Stimulated activated CD8-positive, alpha-beta memory T cell treated with anti-CD3 and anti-CD28 coated beads, Interleukin-12 subunit alpha, Interleukin-12 subunit beta, amount 100 ng/mL, for 4 hours (primary cell): ENCODE results near the gene CD79B.
"Not testable (repeated sequence)": the region's sequence is repeated elsewhere in the genome, so short reads cannot be mapped to it uniquely, and the experiment has no call there.

Source experiments
- DNase-seq: peaks from one replicate; pipeline ENCODE4 v3.0.0-alpha.2; 2020; ENCODE audit warnings: low read depth

The CD79B gene

DNA sequence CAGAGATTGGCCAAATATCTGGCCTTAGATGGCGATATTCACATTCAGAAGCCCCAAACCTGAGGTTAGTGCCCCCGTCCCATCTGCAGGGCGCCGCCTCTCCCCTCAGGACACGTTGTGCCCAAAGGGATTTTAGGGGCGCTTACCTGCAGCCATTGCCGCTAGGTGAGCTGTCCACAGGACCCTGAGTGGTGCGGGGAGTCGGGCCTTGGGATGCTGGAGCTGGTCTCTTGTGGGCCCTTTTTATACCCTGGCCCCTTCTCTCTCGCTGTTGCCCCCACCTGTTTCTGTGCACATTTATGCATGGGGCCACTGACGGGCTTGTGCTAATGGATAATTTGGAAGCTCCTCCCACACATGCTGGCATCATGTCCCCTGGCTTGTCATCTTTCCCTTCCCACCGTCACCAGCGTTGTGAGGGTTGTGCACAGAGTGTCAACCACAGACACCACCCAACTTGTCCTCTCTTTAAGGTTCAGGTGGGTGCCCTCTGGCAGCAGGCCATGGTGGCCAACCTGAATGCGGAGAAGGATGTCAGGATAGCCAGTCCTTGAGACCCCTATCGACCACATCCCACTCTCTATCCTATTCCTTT lies 21.0 kb downstream of the CD79B start, which contains the start of gene CSHL1:
Gene CSHL1, minus strand, starts transcription at position 218 of the 595 bp plus-strand sequence. Its CDS starts 62 bp downstream, at position 156.
- no peak for DNase-seq

DNA sequence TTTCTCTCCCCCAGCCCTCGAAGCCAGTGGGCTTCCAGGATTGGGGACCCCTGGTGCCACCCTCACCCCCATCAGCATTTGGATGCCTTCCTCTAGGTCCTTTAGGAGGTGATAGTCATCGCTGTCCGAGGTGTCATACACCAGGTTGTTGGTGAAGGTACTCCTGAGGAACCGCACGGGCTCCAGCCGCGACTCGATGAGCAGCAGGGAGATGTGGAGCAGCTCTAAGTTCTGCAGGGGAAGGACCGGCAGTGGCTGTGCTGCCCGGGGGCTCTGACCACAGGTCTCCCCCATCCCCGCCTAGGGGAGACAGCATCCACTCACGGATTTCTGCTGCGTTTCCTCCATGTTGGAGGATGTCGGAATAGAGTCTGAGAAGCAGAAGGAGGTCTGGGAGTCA lies 22.0 kb downstream of the CD79B start:
- DNase-seq = no peak

DNA sequence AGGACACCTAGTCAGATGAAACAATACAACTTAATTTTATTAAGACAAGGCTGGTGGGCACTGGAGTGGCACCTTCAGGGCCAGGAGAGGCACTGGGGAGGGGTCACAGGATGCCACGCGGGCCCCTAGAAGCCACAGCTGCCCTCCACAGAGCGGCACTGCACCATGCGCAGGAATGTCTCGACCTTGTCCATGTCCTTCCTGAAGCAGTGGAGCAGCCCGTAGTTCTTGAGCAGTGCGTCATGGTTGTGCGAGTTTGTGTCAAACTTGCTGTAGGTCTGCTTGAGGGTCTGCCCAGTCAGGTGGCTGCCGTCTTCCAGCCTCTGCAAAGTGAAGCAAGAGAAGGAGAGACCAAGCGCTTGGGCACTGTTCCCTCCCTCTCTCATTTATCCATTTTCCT lies 22.5 kb downstream of the CD79B start:
- DNase-seq = not testable (repeated sequence)

DNA sequence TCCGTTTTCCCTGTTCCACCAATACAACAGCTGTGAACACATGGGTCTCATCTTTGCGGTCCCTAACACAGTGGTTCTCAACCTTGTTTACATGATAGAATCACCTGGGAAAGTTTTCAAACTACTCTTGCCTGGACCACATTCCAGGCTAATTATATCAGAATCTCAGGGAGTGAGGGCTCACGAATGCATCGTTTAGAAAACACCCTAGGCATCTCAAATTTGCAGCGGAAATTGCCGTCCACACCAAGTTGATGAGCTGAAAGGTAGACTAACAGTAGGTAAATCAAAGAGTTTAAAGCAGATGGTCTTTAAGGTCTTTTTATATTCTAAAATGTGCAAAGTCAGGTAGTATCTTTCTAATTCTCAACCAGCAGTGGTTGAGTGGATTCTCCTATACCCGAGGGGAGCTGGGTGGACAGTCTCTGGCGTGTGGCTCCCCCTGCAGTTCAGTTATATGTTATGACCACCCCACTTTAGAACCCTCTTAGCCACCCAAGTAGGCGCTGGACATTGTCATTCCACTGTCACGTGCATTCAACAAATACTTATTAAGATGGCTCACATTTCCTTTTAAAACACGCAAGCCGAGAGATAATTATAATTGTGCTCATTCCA lies 24.9 kb downstream of the CD79B start:
- not testable (repeated sequence) for DNase-seq

DNA sequence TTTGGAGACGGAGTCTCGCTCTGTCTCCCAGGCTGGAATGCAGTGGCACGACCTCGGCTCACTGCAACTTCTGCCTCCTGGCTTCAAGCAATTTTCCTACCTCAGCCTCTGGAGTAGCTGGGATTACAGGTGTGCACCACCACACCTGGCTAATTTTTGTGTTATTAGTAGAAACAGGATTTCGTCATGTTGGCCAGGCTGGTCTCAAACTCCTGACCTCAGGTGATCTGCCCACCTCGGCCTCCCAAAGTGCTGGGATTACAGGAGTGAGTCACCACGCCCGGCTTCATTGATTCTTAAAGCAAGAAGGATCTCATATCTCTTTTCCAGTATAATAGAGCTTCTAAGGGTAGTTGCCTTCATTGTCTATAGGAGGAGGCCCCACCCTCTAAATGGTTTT lies 27.3 kb downstream of the CD79B start:
- DNase-seq = not testable (repeated sequence)

DNA sequence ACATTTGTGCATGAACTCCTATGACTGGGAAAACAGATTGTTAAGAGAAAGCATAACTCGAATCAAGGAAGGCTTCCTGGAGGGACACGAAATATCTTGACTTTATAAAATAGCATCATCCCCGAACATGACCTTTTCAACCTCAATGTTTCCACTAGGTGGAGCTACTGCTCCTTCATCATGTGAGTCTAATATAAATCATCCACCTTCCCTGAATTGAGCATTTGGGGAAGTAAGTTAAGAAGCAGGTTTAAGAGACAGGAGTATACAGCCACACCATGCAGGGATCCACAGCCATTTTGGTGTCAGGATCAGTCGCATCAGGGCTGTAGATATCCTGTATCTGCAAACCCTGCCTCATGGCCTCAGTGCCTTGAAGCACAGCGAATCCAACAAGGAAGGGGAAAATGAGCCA lies 28.3 kb downstream of the CD79B start:
- DNase-seq = not testable (repeated sequence)

DNA sequence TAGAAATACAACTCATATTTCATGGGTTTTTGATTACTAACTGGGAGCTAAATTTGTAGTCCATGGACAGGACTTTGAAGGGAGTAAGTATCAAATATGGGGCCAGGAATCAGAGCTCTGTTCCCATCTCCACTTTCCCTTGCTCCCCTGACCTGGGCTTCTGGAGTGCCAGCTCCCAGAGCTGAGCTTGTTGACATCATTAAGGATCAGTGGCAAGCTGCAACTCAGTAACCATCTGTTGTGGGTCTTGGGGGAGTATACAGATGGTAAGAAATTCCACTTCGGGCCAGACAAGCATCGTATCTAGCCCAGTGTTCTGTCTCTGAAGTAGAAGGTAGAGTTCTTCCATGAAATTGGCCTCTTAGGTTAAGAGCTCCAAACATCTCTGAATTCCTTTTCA lies 30.2 kb downstream of the CD79B start:
- DNase-seq = not testable (repeated sequence)

DNA sequence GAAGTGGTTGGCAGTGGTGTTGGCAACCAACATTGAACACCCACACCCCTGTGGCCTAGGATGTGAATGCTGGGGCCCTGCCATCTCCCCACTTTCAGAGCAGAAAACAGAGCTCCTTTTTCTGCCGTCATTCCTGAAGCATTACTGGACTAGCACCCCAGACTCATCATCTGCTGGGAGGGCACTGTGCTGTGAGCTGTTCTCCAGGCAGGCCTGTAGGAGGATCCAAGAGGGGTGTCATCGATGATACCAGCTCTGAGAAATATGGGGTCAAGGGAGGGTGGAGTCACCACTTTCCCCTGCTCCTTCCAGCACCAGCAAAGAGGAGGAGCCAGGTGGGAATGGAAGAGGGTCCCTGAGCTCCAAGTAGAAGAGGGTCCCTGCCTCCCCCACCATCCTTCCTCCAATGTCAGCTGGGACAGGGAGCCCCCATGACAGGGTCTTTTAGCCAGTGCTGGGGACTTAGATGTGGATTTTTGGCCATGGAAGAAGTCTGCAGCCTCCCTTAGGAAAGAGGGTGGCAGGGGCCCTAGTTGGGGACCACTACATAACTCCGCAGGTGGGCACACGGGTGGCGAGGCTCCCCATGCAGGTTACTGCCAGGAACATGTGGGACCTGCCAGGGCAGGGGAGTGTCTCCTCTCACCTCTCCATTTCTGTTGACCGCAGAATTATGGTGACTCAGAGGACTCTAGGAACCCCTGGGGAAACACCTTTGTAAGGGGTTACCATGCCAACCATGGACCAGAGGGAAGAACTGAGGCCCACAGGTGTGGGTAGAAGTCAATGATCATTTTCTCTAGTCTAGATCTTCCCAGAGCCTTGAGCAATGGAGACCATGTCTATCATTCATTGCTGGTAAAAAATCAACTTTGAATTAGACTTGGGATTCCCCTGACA lies 33.0 kb downstream of the CD79B start:
- not testable (repeated sequence) for DNase-seq

DNA sequence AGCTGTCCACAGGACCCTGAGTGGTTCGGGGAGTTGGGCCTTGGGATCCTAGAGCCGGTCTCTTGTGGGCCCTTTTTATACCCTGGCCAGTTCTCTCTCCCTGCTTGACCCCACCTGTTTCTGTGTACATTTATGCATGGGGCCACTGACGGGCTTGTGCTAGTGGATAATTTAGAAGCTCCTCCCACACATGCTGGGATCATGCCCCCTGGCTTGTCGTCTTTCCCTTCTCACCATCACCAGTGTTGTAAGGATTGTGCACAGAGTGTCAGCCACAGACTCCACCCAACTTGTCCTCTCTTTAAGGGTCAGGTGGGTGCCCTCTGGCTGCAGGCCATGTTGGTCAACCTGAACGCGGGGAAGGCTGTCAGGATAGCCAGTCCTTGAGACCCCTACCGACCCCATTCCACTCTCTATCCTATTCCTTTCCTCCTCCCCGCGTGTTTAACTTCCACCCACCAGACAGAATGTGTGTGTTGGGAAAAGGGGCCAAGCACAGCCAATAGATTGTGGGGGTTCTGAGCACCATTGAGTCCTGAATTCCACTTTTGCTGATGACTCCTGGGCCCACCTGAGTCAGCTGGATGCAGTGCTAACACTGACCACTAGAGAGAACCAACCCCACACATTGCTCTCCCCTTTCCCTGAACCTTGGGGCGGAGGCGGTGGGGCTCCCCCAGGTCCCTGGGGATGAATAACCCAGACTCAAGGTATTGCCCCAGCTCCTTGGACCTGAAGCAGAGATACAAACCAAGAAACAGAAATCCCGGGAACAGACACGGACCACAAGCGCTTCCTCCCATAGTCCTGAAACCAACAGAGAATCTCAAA lies 35.4 kb downstream of the CD79B start, which contains the start of gene CSH1:
Gene CSH1, minus strand, starts transcription at position 51 of the 831 bp plus-strand sequence. CDS start 63 bp downstream, outside the sequence.
- not testable (repeated sequence) for DNase-seq

DNA sequence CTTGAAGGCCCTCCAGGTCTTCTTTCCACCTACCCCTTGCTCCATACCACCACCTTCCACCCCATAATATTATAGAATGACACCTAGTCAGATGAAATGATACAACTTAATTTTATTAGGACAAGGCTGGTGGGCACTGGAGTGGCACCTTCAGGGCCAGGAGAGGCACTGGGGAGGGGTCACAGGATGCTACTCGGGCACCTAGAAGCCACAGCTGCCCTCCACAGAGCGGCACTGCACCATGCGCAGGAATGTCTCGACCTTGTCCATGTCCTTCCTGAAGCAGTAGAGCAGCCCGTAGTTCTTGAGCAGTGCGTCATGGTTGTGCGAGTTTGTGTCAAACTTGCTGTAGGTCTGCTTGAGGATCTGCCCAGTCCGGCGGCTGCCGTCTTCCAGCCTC lies 37.3 kb downstream of the CD79B start:
- not testable (repeated sequence) for DNase-seq

DNA sequence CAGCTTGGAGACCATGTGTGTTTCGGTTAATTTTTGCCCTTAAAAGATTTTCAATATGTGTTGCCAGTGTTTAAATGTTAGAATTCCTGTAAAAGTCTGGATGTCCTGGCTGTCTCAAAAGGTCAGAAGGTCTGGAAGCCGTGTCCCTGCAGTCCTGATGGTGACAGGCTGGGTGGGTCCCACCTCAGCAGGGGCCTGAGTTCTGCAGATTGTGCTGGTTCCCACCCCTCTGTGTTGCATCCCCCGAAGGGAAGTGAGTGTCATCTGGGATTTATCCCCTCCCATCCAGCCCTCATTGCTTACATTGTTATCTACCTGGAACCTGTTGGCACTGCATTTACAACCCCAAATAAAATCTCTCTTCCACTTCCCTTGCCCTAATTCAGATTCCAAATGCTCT lies 38.1 kb downstream of the CD79B start:
- DNase-seq = not testable (repeated sequence)

DNA sequence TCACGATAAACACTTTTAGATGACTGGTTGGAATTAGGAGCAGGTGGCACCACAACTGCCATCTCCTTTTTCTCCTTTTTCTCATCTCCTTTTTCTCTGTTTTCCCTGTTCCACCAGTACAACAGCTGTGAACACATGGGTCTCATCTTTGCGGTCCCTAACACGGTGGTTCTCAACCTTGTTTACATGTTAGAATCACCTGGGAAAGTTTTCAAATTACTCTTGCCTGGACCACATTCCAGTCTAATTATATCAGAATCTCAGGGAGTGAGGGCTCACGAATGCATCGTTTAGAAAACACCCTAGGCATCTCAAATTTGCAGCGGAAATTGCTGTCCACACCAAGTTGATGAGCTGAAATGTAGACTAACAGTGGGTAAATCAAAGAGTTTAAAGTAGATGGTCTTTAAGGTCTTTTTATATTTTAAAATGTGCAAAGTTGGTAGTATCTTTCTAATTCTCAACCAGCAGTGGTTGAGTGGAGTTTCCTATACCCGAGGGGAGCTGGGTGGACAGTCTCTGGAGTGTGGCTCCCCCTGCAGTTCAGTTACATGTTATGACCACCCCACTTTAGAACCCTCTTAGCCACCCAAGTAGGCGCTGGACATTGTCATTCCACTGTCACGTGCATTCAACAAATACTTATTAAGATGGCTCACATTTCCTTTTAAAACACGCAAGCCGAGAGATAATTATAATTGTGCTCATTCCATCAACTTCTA lies 39.7 kb downstream of the CD79B start:
- not testable (repeated sequence) for DNase-seq

DNA sequence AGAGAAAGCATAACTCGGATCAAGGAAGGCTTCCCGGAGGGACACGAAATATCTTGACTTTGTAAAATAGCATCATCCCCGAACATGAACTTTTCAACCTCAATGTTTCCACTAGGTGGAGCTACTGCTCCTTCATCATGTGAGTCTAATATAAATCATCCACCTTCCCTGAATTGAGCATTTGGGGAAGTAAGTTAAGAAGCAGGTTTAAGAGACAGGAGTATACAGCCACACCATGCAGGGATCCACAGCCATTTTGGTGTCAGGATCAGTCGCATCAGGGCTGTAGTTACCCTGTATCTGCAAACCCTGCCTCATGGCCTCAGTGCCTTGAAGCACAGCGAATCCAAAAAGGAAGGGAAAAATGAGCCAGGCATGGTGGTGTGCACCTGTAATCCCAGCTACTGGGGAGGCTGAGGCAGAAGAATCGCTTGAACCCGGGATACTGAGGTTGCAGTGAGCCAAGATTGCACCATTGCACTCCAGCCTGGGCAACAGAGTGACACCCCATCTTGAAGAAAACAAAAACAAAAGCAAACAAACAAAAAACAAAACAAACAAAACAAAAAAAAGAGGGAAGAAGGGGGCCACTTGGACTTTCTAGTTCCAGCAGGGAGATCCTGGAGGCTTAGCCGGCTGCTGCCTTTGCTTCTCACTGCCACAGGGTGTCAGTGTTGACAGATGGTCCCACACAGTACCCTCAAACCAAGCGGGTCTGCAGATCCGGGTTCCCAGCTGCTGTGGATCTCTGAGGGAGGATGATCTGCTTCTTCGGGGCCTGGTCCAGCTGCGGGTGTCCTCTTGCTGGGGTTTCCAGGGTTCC lies 42.9 kb downstream of the CD79B start:
- not testable (repeated sequence) for DNase-seq

DNA sequence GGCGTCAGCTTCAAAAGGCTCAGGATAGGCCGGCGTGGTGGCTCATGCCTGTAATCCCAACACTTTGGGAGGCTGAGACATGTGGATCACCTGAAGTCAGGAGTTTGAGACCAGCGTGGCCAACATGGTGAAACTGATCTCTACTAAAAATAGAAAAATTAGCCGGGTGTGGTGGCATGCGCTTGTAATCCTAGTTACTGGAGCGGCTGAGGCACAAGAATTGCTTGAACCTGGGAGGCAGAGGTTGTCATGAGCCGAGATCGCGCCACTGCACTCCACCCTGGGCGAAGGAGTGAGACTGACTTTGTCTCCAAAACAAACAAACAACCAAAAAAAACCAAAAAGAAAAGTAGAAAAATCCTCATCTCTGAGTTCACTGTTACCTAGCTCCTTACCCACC lies 47.0 kb downstream of the CD79B start:
- not testable (repeated sequence) for DNase-seq

DNA sequence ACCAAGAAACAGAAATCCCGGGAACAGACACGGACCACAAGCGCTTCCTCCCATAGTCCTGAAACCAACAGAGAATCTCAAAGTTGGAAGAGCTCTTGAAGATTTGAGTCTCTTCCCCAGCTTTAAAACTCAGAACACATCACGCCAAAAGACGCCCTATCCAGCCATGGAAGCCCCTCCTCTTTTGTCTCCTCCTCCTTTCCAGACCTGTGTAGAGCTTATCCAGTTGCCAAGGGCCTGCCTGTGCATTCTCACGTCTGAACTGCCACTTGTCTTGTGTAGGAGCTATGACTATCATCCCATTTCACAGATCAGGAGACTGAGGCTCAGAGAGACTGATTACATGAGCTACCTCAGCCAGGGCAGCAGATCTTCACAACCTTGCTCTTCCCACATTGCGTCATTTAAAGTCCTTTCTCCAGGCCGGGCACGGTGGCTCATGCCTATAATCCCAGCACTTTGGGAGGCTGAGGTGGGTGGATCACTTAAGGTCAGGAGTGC lies 49.5 kb downstream of the CD79B start:
- DNase-seq = not testable (repeated sequence)

DNA sequence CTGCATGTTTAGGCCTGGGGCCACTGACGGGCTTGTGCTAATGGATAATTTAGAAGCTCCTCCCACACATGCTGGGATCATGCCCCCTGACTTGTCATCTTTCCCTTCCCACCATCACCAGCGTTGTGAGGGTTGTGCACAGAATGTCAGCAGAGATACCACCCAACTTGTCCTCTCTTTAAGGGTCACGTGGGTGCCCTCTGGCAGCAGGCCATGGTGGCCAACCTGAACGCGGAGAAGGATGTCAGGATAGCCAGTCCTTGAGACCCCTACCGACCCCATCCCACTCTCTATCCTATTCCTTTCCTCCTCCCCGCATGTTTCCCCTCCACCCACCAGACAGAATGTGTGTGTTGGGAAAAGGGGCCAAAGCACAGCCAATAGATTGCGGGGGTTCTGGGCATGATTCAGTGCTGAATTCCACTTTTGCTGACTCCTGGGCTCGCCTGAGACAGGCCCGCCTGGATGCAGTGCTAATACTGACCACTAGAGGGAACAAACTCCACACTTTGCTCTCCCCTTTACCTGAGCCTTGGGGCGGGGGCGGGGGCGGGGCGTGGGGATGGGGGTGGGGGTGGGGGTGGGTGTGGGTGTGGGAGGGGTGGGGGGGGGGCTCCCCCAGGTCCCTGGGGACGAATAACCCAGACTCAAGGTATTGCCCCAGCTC lies 50.1 kb downstream of the CD79B start, which contains the start of gene GH2:
Gene GH2, minus strand, starts transcription at position 10 of the 667 bp plus-strand sequence. CDS start 143 bp downstream, outside the sequence.
- no peak for DNase-seq

DNA sequence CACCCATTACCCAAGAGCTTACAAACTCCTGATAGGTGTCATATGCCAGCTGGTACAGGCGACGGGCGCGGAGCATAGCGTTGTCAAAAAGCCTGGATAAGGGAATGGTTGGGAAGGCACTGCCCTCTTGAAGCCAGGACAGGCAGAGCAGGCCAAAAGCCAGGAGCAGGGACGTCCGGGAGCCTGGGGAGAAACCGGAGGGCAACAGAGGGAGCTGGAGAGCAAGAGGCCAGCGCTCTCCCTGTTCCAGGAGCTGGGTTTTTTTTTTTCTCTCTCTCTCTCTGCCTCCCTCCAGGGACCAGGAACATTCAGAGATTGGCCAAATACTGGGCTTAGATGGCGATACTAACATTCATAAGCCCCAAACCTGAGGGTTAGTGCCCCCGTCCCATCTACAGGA lies 50.8 kb downstream of the CD79B start:
- DNase-seq = not testable (repeated sequence)

DNA sequence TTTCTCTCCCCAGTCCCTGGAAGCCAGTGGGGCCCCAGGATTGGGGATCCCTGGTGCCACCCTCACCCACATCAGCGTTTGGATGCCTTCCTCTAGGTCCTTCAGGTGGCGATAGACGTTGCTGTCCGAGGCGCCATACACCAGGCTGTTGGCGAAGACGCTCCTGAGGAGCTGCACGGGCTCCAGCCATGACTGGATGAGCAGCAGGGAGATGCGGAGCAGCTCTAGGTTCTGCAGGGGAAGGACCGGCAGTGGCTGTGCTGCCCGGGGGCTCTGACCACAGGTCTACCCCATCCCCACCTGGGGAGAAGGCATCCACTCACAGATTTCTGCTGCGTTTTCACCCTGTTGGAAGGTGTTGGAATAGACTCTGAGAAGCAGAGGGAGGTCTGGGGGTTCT lies 51.4 kb downstream of the CD79B start:
- DNase-seq = no peak
